Mucosa of descending colon (tissue), 3 donors: Measurements from ENCODE around the gene ADIRF. TPM values are rescaled to one million over a fixed set of nuclear protein-coding genes. Genes with fewer than 3 reads are reported as not detected.
A peak's percentile ranks its signal among the peaks of the same experiment; 100 is the strongest.

ENCODE experiments used
- ATAC-seq: fragments of 200-7000 bp; cut with Tn5 transposase; one replicate; pipeline ENCODE4 v1.9.1; 2020; ENCODE audit warnings: mild to moderate bottlenecking, moderate library complexity
- DNase-seq, 3 donors: peaks; one replicate each; pipeline ENCODE4 v3.0.0-alpha.2; 2020
- H3K36me3 ChIP-seq: fragments of 200-600 bp; one replicate; pipeline ENCODE4 v1.8.0; 2021; ENCODE audit warnings: low read depth, mild to moderate bottlenecking
- H3K4me1 ChIP-seq: fragments of 200-600 bp; one replicate; pipeline ENCODE4 v1.8.0; 2021; ENCODE audit warnings: low read depth, mild to moderate bottlenecking
- H3K4me3 ChIP-seq: fragments of 200-600 bp; one replicate; pipeline ENCODE4 v1.8.0; 2021; ENCODE audit warnings: mild to moderate bottlenecking
- H3K9me3 ChIP-seq: fragments of 200-600 bp; one replicate; pipeline ENCODE4 v1.8.0; 2021; ENCODE audit warnings: mild to moderate bottlenecking
- CTCF ChIP-seq: fragments of 200-600 bp; IDR thresholded peaks from one replicate; pipeline ENCODE4 v1.8.0; 2022; ENCODE audit warnings: antibody characterized with exemption, mild to moderate bottlenecking
- intact Hi-C, 2 donors: fragments of 100-400 bp; cut with DNase I in 1 of 2; cut with micrococcal nuclease in 1 of 2; formaldehyde crosslinking; loops; one replicate each; pipeline versions ENCODE4 v1.11.0 to v1.11.1; 2022; cut with DNase I, micrococcal nuclease
- total RNA-seq, 3 donors: library from RNA; stranded (reverse); fragmentation: NEBNext Ultra II Directional in 2 of 3; extraction: Animal tissue kit (Norgen Biotek cat#: 25700) in 2 of 3; gene quantifications; one replicate each; pipeline versions ENCODE4 v1.2.1 to v1.2.4, GENCODE V29; 2021 to 2023
- donor health status: DM: no; HTN: no; CAD: no; lungs with moderate emphysema.
- donor health status: DM: no; HTN: no; CAD: no.
- donor health status: DM: no; HTN: yes; CAD: no.

Gene ADIRF
- total RNA-seq, 3 donors from 2014 or later = 48.6 to 127 (median 90.6) TPM

DNA sequence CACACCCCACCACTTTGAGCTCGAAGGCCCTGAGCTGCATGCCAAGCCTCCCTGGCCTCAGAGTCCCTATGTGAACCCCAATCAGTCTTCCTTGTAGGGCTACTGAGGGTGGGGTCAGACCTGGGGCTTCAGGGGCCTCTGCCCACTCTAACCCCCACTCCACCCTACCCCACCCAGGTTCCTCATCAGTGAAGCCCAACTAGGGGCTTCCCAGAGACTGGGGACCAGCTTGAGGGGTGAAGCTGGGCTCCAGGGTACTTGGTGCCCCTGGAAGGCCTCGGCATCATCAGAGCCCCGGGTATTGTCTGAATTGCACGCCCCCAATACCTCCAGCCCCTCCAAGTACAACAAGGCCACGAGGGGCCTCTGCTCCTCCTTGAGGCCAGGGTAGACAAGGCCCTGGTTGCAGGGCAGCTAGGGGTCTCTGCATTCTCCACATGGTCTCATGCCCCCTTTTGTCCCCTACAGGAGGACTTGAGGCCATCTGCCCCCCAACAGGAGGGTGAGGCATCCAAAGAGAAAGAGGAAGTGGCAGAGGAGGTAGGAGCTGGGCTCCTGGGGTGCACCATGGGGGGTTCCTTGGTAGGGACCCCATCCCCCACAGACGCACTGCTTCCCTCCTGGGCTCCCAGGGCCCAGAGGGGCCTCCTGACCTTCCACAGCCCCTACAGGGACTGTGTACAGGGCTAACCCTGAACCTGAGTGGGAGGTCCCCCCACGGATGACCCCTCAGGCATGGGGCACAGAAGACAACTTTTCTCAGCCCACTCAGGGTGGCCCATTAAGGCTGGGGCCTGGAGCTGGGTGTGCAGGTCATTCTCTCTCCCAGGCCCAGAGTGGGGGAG lies 5.9 kb upstream of the ADIRF start:
- no peak for TF ChIP-seq CTCF
- Histone ChIP-seq H3K4me1 (peaks cover 3% of the 10 kb centered on the region), H3K9me3 (no peaks in the 10 kb centered on the region), H3K4me3 (no peak overlapping the region), H3K36me3 (no peaks in the 10 kb centered on the region)
- ATAC-seq = no peak
- intact Hi-C loops = no loop called here
- DNase-seq = peak in 2 of 3 donors; percentile 15 to 17

DNA sequence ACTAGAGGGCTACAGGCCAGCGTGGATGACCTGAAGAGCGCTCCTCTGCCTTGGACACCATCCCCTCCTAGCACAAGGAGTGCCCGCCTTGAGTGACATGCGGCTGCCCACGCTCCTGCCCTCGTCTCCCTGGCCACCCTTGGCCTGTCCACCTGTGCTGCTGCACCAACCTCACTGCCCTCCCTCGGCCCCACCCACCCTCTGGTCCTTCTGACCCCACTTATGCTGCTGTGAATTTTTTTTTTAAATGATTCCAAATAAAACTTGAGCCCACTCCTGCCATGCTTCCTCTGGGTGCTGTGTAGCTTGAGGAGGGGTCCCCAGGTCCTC lies 5.3 kb upstream of the ADIRF start:
- no peak overlapping the region for H3K4me3 ChIP-seq
- no peak for TF ChIP-seq CTCF
- DNase-seq (peak in 2 of 3 donors; percentile 15 to 28), ATAC-seq (no peak)
- intact Hi-C loops = no loop called here
- no peaks in the 10 kb centered on the region for H3K9me3 ChIP-seq
- H3K36me3 ChIP-seq = no peaks in the 10 kb centered on the region
- peaks cover 9% of the 10 kb centered on the region for H3K4me1 ChIP-seq

- Histone ChIP-seq H3K36me3 (no peaks in the 10 kb centered on the region), H3K4me1 (peaks cover 10% of the 10 kb centered on the region), H3K4me3 (no peak overlapping the region), H3K9me3 (no peaks in the 10 kb centered on the region)
- ATAC-seq (no peak), DNase-seq (peak in 1 of 3 donors; percentile 18)
- intact Hi-C loops = no loop called here
- no peak for TF ChIP-seq CTCF
Observed at GRCh38 chr10:86963341-86963919, 4.9 kb upstream of the ADIRF start.

DNA sequence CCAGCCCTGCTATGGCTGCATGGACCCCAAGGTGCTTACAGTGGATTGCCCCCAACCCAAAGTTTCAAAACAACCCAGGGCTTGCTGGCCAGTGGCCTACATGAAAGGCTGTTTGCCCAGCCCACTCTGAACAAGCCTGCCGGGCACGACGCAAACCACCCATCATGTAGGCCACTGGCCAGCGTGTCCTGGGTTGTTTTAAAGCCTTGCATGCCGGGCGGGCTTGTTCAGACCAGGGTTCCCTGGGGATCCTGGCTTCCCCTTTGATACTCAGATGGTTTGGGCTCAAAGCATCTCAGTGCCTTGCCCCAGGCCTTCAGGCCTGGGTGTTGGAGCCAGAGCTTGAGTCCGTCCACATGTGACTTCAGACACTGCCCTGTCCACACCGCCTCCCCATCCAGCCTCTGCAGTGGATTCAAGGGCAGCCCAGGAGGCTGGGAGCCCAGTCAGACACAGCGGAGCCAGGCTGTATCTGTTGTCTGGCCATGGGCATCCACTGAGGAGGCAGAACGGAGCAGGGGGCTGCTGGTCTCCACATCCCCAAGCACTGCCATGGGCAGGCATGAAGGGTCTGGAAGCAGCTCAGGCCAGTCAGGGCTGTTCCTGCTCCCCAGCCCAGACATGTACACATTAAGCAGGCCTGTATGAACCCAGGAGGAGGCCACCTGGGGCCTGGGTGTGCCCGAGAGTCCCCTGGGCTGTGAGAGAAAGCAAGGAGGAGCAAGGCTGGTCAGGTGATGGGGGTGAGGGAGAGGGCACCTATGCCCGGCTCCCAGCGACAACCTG lies 4.0 kb upstream of the ADIRF start:
- DNase-seq (no peak), ATAC-seq (no peak)
- H3K36me3 ChIP-seq = no peaks in the 10 kb centered on the region
- no peaks in the 10 kb centered on the region for H3K9me3 ChIP-seq
- intact Hi-C loops = no loop called here
- TF ChIP-seq CTCF = no peak
- H3K4me1 ChIP-seq = peaks cover 18% of the 10 kb centered on the region
- no peak overlapping the region for H3K4me3 ChIP-seq

DNA sequence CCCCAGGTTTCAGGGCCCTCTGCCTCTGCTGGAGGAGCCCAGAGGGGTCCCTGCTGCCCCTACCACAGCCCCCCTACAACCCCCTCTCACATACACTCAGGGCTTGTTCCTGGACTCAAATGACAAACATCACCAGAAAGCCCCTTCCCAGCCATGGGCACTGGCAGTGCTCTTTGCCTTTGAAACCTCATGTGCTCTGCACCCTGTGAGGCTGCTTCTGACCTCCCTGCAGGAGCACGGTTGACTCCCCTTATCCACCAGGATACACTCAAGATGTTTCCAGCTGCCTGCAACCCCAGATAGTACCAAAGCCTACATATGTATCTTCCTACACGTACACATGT lies 3.5 kb upstream of the ADIRF start:
- intact Hi-C loops = no loop called here
- peak in 1 of 3 donors; percentile 16 for DNase-seq
- TF ChIP-seq CTCF = no peak
- no peak for ATAC-seq
- Histone ChIP-seq H3K9me3 (no peaks in the 10 kb centered on the region), H3K36me3 (no peaks in the 10 kb centered on the region), H3K4me1 (peaks cover 19% of the 10 kb centered on the region), H3K4me3 (no peak overlapping the region)
